GM19328 (cell line): Measurements from ENCODE around the gene LCE1C.

Experiments used
- ATAC-seq: cut with Tn5 transposase; IDR thresholded peaks from one replicate; pipeline ENCODE4 v1.9.1; 2021; ENCODE audit warnings: mild to moderate bottlenecking, moderate library complexity; ENCODE audit not compliant: unreplicated experiment

LCE1C gene

DNA sequence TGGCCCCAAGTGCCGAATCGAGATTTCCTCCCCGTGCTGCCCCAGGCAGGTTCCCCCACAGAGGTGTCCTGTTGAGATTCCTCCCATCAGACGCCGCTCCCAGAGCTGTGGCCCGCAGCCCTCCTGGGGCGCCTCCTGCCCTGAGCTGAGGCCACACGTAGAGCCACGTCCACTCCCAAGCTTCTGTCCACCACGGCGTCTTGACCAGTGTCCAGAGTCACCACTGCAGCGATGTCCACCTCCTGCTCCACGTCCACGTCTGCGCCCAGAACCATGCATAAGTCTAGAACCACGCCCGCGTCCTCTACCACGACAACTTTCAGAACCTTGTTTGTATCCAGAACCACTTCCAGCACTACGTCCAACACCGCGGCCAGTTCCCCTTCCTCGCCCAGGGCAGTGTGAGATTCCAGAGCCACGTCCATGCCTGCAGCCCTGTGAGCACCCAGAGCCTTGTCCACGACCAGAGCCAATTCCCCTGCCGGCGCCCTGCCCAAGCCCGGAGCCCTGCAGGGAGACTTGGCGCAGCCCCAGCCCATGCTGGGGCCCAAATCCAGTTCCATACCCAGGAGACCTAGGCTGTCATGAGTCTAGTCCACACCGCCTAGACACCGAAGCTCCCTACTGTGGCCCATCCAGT, 45.8 kb downstream of the LCE1C start:
- no peak for ATAC-seq

GRCh38 chr1:152759453-152760173, 46.8 kb downstream of the LCE1C start:
- no peak for ATAC-seq

GRCh38 chr1:152758636-152759035, 47.8 kb downstream of the LCE1C start:
- ATAC-seq: no peak

- ATAC-seq: no peak
These were observed 48.7 kb downstream of the LCE1C start, which contains the start of gene KPRP for GRCh38 chr1:152757747-152758146. TSS of gene KPRP (plus strand) at chr1:152758025. CDS start at chr1:152759589, 1,564 bp downstream.

DNA sequence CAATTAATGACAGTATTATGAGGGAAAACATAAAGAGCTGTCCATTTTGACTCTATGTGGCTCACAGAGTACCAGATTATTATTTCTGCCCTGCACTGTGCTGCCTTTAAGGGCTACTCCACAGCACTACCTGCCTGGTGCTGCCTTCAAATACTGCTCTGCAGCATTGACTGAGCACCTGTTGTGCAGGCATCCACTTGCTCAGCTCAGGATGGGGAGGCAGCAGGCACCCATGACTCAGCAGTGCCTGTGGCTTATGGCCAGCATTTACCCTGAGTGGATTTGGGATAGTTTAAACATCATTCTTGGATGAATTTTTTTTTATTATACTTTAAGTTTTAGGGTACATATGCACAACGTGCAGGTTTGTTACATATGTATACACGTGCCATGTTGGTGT, 49.6 kb downstream of the LCE1C start:
- no peak for ATAC-seq
